NOMO-1 treated with dmso at 0.1 percent for 144 hours (cell line): ENCODE results near the gene SLC35E4.
"Not testable (repeated sequence)": the region's sequence is repeated elsewhere in the genome, so short reads cannot be mapped to it uniquely, and the experiment has no call there.

ENCODE experiments used
- DNase-seq: peaks from one replicate; lab custom pipeline; 2025; ENCODE audit not compliant: unreplicated experiment; lab: John Stamatoyannopoulos, UW

SLC35E4 gene

GRCh38 chr22:30649430-30650007 is 13.9 kb downstream of the SLC35E4 start:
- DNase-seq, result peak; percentile 81

- no peak for DNase-seq
Measured at GRCh38 chr22:30650508-30651116, 15.0 kb downstream of the SLC35E4 start.

- no peak for DNase-seq
Measured at GRCh38 chr22:30652852-30653251, 17.3 kb downstream of the SLC35E4 start.

GRCh38 chr22:30654361-30654760 is 18.8 kb downstream of the SLC35E4 start:
- no peak for DNase-seq

- DNase-seq, result no peak
Measured at GRCh38 chr22:30655532-30655931, 20.0 kb downstream of the SLC35E4 start.

- DNase-seq, result no peak
Measured at GRCh38 chr22:30662040-30662439, 26.5 kb downstream of the SLC35E4 start.

- DNase-seq, result no peak
Measured at GRCh38 chr22:30664798-30665197, 29.2 kb downstream of the SLC35E4 start.

GRCh38 chr22:30665266-30665665 is 29.7 kb downstream of the SLC35E4 start:
- DNase-seq, result no peak

GRCh38 chr22:30665786-30666185 is 30.2 kb downstream of the SLC35E4 start:
- no peak for DNase-seq

GRCh38 chr22:30667107-30667493 is 31.5 kb downstream of the SLC35E4 start:
- no peak for DNase-seq

GRCh38 chr22:30667494-30668385 is 32.2 kb downstream of the SLC35E4 start, which contains the start of gene DUSP18:
Gene DUSP18, minus strand, starts transcription at chr22:30667875. Its CDS starts 3,872 bp downstream, at chr22:30664003.
- DNase-seq, result peak; percentile 84

- no peak for DNase-seq
Measured at GRCh38 chr22:30668386-30668710, 32.8 kb downstream of the SLC35E4 start.

- DNase-seq, result no peak
Measured at GRCh38 chr22:30671071-30671470, 35.5 kb downstream of the SLC35E4 start.

GRCh38 chr22:30673136-30673535 is 37.6 kb downstream of the SLC35E4 start:
- DNase-seq, result no peak

- DNase-seq, result no peak
Measured at GRCh38 chr22:30674482-30674881, 38.9 kb downstream of the SLC35E4 start.

- DNase-seq, result no peak
Measured at GRCh38 chr22:30675436-30675835, 39.9 kb downstream of the SLC35E4 start.

GRCh38 chr22:30676565-30676964 is 41.0 kb downstream of the SLC35E4 start:
- DNase-seq, result not testable (repeated sequence)

GRCh38 chr22:30679895-30680690 is 44.5 kb downstream of the SLC35E4 start:
- not testable (repeated sequence) for DNase-seq

- DNase-seq, result no peak
Measured at GRCh38 chr22:30680991-30681770, 45.6 kb downstream of the SLC35E4 start.

- DNase-seq, result no peak
Measured at GRCh38 chr22:30681831-30682230, 46.2 kb downstream of the SLC35E4 start.
